HG02840 (cell line): ENCODE data around the gene MPP2.
"Not testable (repeated sequence)": the region's sequence is repeated elsewhere in the genome, so short reads cannot be mapped to it uniquely, and the experiment has no call there.

Source experiments
- ATAC-seq: cut with Tn5 transposase; IDR thresholded peaks from one replicate; pipeline ENCODE4 v1.9.1; 2021; ENCODE audit warnings: mild to moderate bottlenecking, moderate library complexity, moderate number of reproducible peaks; ENCODE audit not compliant: unreplicated experiment, low FRiP score

Gene MPP2

GRCh38 chr17:43877451-43878155 is 29.7 kb downstream of the MPP2 start:
- ATAC-seq: no peak

DNA sequence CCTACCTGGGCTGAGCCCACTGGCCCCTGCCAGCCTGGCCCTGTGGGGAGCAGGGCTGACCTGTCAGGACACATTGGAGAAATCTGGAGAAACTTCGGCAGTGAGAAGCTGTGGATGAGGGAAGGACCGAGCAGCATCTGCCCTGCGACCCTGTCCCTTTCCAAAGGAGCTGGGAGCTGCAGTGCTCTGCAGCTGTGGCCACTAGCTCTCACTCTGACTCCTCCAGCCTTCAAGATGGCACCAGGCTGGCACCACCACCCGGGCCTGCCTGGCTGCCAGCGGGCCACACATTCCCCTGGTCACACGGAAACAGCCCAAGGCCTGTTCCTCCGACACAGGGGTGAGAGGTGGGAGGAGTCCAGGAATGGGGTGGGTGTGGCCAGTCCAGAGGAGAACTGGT is 30.3 kb downstream of the MPP2 start:
- ATAC-seq: no peak

DNA sequence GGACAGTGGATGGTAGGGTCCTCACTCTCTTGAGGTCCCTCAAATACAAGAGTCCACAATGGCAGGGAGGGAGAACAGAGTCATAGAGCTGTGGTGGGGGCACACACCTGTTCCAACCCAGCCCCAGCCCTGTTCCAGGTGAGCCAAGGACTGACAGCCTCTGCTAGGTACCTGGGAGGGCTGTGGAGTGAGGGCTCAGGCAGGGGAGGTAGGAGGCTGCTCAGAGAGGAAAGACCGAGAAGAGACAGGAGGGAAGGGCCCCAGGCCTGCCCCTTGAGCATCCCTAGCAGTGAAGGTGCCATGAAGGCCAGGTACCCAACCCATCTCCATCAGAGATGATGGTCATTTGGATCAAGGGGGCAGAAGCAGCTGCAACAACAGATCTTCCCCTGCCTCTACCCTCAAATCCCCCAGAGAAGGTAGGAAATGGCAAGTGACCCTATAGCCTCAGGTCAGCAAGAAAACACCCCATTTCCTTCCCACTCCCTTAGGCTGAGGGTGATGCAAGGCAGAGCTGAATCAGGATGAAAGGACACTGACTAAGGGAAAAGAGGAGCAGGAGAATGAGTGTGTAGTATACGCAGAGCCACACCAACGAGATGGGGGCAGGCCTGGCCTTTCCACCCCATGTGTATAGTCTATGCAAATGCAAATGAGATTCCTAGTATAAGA is 31.7 kb downstream of the MPP2 start:
- no peak for ATAC-seq

GRCh38 chr17:43874293-43874692 is 33.0 kb downstream of the MPP2 start:
- ATAC-seq: no peak

- ATAC-seq: no peak
These were observed 33.5 kb downstream of the MPP2 start for GRCh38 chr17:43873815-43874214.

GRCh38 chr17:43873091-43873490 is 34.2 kb downstream of the MPP2 start:
- ATAC-seq: no peak

- ATAC-seq: no peak
These were observed 35.2 kb downstream of the MPP2 start for GRCh38 chr17:43871946-43872690.

- ATAC-seq: not testable (repeated sequence)
These were observed 38.3 kb downstream of the MPP2 start for GRCh38 chr17:43869031-43869430.

GRCh38 chr17:43868226-43868994 is 38.9 kb downstream of the MPP2 start:
- no peak for ATAC-seq

GRCh38 chr17:43864161-43864984 is 43.0 kb downstream of the MPP2 start:
- no peak for ATAC-seq

DNA sequence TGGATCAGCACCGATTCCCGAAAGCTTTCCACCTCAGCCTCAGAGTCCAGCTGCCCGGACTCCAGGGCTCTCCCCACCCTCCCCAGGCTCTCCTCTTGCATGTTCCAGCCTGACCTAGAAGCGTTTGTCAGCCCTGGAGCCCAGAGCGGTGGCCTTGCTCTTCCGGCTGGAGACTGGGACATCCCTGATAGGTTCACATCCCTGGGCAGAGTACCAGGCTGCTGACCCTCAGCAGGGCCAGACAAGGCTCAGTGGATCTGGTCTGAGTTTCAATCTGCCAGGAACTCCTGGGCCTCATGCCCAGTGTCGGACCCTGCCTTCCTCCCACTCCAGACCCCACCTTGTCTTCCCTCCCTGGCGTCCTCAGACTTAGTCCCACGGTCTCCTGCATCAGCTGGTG is 45.4 kb downstream of the MPP2 start:
- no peak for ATAC-seq

DNA sequence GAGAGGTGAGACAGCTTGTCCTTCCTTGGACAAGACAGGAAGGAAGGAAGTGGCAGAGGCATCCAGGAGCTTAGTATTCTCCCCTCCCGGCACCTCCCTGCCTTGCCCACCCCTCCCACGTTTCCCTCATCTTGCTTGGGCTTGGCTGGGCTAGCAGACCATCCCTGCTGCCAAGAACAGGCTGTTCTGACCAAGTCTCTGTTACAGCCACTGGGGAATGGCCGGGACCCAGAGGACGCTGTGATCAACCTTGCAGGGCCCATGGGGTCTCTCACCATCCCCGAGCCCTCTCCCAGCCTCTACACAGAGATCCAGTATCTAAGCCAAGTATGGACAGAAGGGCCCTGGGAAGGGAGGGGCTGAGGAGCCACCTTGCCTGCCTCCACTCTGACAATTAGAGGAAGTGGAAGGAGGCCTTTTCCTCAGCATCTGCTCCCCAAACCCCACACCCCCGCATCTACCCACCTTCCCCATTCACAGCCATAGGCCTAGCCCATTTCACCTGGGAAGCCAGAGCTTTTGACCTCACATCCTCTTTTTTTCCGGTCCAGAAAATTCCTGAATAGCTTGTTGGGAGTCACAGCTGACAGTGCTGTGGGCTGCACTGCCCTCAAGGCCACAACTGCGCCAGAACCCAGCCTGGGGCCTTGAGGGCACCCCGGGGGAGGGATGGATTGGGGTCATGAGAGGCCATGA is 46.3 kb downstream of the MPP2 start:
- no peak for ATAC-seq

- no peak for ATAC-seq
These were observed 47.1 kb downstream of the MPP2 start for GRCh38 chr17:43860077-43860725.

DNA sequence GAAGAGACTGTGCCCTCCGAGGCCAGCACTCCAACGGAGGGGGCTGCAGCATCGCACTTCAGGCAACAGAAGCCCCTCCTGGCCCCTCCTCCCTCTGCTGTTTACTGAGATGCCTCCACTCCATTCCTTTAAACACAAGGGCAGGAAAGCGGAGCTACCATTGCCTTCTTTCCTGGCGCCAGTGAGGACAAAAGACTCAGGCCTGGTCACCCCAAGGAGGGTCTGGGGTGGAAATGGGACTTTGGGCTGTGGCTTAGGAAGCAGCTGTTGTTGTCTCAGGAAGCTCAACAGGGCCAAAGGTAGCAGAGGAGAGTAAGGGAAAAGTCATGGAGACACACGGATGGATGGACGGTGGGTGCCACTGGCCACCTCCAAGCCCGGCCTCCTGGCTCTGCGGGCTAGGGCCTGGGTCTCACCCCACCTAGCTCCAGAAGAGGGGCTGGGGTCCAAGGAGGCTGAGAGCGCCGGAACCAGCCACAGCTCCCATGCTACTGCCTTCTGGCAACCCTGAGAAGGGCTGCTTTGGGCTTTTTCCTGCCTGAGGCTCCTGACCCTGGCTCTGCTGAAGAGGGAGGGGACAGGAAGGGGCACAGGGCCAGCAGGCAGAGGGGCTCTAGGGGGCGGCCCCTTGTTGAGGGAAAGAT is 49.3 kb downstream of the MPP2 start:
- ATAC-seq: no peak

DNA sequence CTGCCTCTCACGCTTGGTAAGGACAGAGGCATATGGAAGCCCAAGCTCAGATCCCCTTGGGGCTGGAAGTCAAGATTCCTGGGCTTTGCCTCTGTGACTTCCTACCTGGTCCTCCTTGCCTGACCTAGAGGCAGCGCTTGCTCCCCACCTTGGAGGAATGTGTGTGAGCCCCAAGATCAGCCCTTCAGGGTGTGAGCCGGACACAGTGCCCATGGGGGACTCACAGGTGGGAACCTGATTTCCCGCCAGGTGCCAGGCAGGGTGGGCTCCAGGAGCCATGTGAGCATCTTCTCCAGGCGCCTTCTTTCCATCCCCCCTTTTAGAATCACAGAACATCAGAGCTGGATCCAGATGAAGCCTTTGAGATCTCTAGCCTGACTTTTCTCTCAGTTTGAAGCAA is 50.2 kb downstream of the MPP2 start:
- ATAC-seq: no peak

DNA sequence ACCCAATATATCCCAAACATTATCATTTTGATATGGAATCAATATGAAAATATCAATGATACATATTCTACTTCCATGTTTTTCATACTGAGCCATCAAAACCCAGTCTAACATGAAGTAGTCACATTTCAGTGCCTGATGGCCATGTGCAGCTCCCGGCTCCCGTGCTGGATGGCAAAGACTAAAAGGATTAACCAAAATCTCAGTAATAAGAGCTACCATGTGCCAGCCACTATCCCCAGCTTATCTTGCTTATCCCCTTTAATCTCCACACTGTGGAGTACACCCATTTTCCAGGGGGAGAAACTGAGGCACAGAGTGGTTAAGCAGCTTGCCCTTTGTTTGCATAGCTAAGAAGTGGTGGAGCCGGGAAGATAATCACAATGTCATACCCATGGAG is 51.2 kb downstream of the MPP2 start:
- no peak for ATAC-seq

- no peak for ATAC-seq
These were observed 52.3 kb downstream of the MPP2 start for GRCh38 chr17:43855061-43855460.

GRCh38 chr17:43854498-43854897 is 52.8 kb downstream of the MPP2 start:
- ATAC-seq: no peak
